CD4-positive, alpha-beta T cell treated with Interleukin-2 at 100 ng/mL for 4 hours (primary cell): ENCODE measurements around the gene FDX1.
"Not testable (repeated sequence)": the region's sequence is repeated elsewhere in the genome, so short reads cannot be mapped to it uniquely, and the experiment has no call there.

ENCODE experiments used
- DNase-seq: peaks from one replicate; pipeline ENCODE4 v3.0.0-alpha.2; 2020; ENCODE audit warnings: low spot score

FDX1 gene, protein sequence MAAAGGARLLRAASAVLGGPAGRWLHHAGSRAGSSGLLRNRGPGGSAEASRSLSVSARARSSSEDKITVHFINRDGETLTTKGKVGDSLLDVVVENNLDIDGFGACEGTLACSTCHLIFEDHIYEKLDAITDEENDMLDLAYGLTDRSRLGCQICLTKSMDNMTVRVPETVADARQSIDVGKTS

DNA sequence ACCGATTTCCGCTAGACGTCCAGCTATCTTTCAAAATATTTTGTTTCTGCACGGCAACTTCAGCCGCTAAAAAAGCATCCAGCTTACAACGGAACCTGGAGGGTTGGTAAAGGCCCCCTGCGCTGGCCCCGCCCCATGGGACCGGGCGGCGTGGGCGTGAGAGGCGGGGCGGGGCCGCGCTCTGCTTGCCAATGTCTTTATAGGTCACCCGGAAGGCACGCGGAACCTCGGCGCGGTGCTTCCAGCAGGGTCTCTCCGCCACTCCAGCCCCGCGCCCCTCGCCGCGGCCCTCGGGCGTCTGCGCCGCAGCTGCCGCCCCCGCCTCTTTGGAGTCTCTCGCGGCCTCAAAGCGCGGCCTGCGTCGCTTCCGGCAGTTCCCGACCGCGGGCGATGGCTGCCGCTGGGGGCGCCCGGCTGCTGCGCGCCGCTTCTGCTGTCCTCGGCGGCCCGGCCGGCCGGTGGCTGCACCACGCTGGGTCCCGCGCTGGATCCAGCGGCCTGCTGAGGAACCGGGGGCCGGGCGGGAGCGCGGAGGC, at the start of gene FDX1:
Gene FDX1 (plus strand): TSS at position 218 of the 536 bp plus-strand sequence. CDS start 173 bp downstream, at position 391.
- peak; percentile 85 for DNase-seq

DNA sequence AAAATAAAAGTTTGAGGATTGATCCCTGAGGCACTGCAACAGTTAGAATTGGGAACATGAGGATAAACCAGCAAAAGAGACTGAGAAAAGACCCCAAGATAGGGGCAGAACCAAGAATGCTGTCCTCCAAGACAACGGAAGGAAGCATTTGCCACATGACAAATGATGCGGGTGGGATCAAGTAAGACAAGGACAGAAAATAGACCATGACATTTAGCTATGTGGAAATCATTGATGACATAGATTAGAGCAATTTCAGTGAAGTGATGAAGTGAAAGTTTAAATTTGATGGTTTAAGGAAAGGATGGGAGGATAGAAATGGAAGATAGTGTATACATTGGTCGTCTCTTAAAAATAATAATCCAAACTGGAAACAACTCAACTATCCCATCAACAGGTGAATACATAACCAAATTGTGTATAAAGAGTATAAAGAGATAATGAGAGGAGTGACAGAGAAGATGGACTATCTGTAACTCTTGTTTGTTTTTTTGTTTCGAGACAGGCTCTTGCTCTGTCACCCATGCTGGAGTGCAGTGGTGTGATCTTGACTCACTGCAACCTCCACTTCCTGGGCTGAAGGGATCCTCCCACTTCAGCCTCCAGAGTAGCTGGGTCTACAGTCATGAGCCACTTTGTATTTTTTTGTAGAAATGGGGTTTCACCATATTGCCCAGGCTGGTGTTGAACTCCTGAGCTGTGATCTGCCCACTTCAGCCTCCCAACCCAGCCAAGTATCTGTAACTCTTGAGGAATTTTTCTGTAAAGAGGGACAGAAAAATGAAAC, 48.7 kb upstream of the FDX1 start:
- DNase-seq = no peak

- not testable (repeated sequence) for DNase-seq
These were observed 41.5 kb upstream of the FDX1 start for GRCh38 chr11:110388231-110388630.

- DNase-seq = no peak
These were observed 39.8 kb upstream of the FDX1 start for GRCh38 chr11:110389965-110390364.

- DNase-seq = no peak
These were observed 37.7 kb upstream of the FDX1 start for GRCh38 chr11:110392056-110392455.

GRCh38 chr11:110397668-110398286, 32.0 kb upstream of the FDX1 start:
- DNase-seq = not testable (repeated sequence)

DNA sequence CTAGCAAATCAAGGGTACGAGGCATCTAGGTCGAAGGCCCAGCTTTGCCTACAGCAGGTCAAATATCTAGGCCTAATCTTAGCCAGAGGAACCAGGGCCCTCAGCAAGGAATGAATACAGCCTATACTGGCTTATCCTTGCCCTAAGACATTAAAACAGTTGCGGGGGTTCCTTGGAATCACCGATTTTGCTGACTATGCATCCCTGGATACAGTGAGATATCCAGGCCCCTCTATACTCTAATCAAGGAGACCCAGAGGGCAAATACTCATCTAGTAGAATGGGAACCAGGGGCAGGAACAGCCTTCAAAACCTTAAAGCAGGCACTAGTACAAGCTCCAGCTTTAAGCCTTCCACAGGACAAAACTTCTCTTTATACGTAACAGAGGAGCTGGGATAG, 26.2 kb upstream of the FDX1 start:
- not testable (repeated sequence) for DNase-seq

- DNase-seq = not testable (repeated sequence)
These were observed 24.1 kb upstream of the FDX1 start for GRCh38 chr11:110405636-110406035.

DNA sequence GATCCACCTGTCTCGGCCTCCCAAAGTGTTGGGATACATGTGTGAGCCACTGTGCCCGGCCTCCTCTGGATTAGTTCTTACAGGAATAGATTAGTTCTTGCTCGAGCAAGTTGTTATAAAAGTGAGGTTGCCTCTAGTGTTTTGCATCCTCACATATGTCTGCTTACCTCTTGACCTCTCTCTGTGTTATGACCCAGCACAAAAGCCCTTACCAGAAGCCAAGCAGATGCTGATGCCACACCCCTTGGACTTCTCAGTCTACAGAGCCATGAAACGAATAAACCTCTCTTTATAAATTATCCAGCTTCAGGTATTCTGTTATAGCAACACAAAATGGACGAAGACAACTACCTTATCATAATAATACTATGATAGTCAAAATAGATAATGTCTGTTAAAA, 22.4 kb upstream of the FDX1 start:
- no peak for DNase-seq

GRCh38 chr11:110409174-110409573, 20.6 kb upstream of the FDX1 start:
- DNase-seq = no peak

- no peak for DNase-seq
These were observed 19.1 kb upstream of the FDX1 start for GRCh38 chr11:110410651-110411050.

DNA sequence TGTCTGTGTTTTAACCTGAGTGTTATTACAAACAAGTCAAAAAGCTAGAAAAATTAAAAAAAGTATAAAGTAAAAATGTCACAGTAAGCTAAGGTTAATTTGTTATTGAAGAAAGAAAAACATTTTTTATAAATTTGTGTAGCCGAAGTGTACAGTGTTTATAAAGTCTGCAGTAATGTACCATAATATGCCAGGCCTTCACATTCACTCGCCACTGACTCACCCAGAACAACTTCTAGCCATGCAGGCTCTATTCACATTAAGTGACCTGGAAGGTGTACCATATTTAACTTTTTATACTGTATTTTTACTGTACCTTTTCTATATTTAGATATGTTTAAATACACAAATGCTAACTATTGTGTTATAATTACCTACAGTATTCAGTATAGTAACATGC, 14.7 kb upstream of the FDX1 start:
- DNase-seq = no peak

GRCh38 chr11:110421658-110422057, 8.1 kb upstream of the FDX1 start:
- DNase-seq = not testable (repeated sequence)

DNA sequence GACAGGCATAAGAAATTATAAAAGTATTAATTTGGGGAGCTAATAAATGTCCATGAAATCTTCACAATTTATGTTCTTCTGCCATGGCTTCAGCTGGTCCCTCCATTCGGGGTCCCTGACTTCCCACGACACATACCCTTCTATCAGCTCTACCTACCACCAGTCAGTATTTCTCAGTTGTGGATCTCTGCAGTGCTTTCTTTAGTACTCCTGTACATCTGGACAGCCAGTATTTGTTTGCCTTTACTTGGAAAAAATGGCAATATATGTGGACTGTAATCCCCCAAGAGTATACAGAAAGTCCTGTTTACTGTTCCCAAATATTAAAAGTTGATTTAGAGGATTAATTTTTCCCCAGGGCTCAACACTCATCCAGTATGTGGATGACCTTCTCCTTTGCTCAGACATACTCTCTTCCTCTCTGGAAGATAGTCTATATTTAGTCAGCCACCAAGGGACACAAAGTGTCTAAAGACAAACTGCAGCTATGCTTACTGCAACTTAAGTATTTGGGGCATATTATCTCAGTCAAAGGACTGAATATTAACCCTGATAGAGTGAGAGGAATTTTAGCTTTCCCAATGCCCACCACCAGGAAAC, 7.3 kb upstream of the FDX1 start:
- no peak for DNase-seq

DNA sequence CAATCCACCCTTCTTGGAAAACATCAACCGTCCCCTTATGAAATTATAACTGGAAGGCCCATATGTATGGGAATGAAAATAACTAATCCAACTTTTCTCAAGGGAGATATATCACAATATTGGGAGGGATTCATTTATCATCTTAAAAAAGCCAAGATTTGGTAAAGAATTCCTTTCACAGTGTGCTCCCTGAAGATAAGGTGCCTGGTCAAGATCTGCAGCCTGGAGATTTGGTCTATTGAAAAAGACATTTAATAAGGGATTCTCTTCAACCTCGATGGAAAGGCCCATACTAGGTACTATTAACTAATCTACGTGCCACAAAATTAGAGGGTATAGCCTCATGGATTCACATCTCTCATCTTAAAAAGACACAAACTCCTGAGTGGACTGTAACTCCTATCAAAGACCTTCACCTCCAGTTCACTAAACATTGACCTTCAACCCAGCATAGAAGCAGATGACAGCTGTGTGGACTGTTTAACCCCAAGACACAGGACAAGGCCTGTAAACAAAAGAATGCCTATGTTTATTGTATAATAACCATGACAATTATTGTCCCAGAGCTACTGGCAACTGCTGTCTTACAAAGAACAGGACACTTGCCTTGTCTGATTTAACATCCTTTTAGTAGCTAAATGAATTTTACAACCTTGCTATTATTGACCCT, 4.8 kb upstream of the FDX1 start:
- no peak for DNase-seq

DNA sequence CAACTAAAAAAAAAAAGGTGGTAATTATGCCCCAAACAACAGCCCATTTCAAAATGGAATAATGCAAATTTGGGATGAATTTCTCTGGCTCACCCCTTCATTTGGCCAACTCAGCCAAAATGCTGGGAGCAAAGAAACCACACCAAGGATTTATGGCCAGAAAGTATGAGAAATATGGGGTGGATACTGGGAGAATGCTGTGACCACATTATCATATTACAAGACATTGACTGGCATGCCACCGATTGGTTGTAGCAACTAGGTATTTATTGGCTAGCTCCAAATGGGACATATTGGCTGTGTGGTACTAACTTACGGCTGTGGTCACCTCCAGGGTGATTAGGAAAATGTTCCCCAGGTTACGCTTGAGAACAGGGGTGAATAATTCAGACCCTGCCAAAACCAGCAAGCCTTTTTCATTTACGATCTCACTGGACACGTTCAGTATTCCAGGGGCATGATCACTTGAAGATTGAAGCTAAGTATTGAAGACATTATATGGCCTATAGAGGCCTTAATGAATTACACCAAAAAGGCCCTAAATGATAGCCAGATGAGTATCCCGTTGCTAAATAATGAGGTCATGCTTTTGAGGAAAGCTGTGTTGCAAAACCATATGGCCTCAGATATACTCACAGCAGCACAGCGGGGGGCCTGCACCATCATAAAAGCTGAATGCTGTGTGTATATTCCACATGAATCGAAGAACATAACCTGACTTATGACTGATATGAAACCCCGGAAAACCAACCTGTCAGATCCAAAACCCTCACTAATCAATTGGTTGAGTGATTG, 3.8 kb upstream of the FDX1 start:
- DNase-seq = no peak

DNA sequence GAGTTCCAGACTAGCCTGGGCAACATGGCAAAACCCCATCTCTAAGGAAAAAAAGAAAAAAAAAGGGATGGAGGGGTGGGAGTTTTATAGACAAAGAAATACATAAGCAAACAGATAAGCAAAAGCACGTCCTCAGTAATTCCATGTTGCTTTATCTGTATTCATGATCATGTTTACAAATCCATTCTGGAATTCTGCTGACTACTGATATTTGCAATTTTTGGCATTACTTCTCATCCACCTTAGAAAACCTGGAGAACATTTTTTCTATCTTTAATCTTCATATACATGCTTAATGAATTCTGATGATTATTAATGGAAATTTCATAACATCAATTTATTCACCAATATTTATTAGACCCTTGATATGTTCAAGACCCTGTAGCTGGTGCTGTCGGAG, 1.7 kb upstream of the FDX1 start:
- no peak for DNase-seq

- DNase-seq = peak; percentile 16
These were observed 605 bp upstream of the FDX1 start for GRCh38 chr11:110428956-110429730.

DNA sequence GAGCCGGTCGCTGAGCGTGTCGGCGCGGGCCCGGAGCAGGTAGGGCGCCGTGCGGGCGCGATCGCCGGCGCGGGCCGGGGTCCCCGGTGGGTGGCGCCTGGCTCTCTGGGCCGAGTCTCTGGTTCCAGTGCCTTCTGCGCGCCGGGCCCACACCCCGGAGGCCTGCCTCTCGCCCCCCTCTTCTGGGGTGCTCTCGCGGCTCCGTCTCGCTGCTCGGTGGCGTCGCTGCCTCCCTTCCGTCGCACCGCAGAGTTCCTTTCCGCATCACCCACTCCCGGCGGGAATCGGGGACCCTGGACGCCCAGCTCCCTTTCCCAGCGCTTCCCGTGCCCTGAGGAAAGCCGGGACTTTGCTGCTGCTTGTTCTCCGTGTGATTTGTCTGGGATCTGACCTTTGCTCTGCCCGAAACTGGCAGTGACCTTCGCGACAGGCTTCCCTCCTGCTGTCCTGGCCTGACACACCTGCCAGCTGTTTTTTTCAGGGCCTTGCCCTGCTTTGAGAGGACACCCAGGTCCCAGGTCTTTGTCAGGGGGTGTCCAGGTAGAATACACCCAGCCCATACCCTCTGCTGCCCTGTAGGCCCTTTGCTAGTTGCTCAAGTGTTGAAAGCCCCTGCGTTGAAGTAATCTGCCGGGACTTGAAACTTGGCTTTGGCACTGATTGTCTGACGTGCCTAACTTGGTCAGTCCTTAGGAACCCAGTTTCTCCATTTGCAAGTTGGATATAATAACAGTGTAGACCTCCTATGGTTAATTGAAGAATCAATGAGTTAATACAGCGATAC, 711 bp downstream of the FDX1 start:
- peak; percentile 39 for DNase-seq
